SKM-1 (cell line): ENCODE data around the gene ADCY6.

Experiments used
- DNase-seq: peaks from one replicate; lab custom pipeline; 2025; ENCODE audit not compliant: unreplicated experiment; lab: John Stamatoyannopoulos, UW

Gene ADCY6

GRCh38 chr12:48788854-48789775, at the start of gene ADCY6:
TSS of gene ADCY6 (minus strand) at chr12:48789089. CDS start at chr12:48783434, 5,655 bp downstream.
- DNase-seq: no peak

GRCh38 chr12:48838048-48838447, 49.2 kb upstream of the ADCY6 start:
- no peak for DNase-seq

GRCh38 chr12:48832321-48833060, 43.6 kb upstream of the ADCY6 start:
- no peak for DNase-seq

GRCh38 chr12:48831257-48831656, 42.4 kb upstream of the ADCY6 start:
- DNase-seq: no peak

GRCh38 chr12:48828841-48829575, 40.1 kb upstream of the ADCY6 start:
- no peak for DNase-seq

GRCh38 chr12:48828293-48828692, 39.4 kb upstream of the ADCY6 start:
- DNase-seq: no peak

GRCh38 chr12:48827513-48828096, 38.7 kb upstream of the ADCY6 start:
- DNase-seq: no peak

- no peak for DNase-seq
Measured at GRCh38 chr12:48827026-48827425, 38.1 kb upstream of the ADCY6 start.

- DNase-seq: no peak
Measured at GRCh38 chr12:48826209-48826855, 37.4 kb upstream of the ADCY6 start.

GRCh38 chr12:48824905-48825304, 36.0 kb upstream of the ADCY6 start:
- DNase-seq: no peak

GRCh38 chr12:48824112-48824511, 35.2 kb upstream of the ADCY6 start:
- DNase-seq: no peak

GRCh38 chr12:48823281-48823680, 34.4 kb upstream of the ADCY6 start:
- DNase-seq: no peak

GRCh38 chr12:48822711-48823110, 33.8 kb upstream of the ADCY6 start:
- no peak for DNase-seq

GRCh38 chr12:48822139-48822538, 33.2 kb upstream of the ADCY6 start:
- no peak for DNase-seq

GRCh38 chr12:48819986-48820725, 31.3 kb upstream of the ADCY6 start:
- DNase-seq: no peak

GRCh38 chr12:48818831-48819590, 30.1 kb upstream of the ADCY6 start:
- DNase-seq: no peak

GRCh38 chr12:48817873-48818830, 29.3 kb upstream of the ADCY6 start, which contains the start of gene CACNB3:
TSS of gene CACNB3 (plus strand) at chr12:48818496. CDS start at chr12:48818930, 434 bp downstream.
- no peak for DNase-seq
